ENCODE results near the gene MARK2. TPM values are rescaled to one million over a fixed set of nuclear protein-coding genes. Genes with fewer than 3 reads are reported as not detected.
A peak's percentile ranks its signal among the peaks of the same experiment; 100 is the strongest.

The MARK2 gene
- total and polyA plus RNA-seq, 2 experiments from 2014 or later, result 8.9 to 15.8 TPM

GRCh38 chr11:63920126-63920938 is 81.4 kb downstream of the MARK2 start:
- no peaks in the 10 kb centered on the region for H3K27me3 ChIP-seq (replicated peaks; ENCODE audit: insufficient read depth)
- H3K79me2 ChIP-seq (ENCODE audit: insufficient read depth), result no peaks in the 10 kb centered on the region
- 28 to 42% methylated on average over 7 to 22 of the region's 22 CpGs for WGBS, 2 experiments (ENCODE audit: low coverage in 1 of 2, low lambda C conversion rate in 2 of 2, missing lambda C conversion rate in 2 of 2)
- H3F3A ChIP-seq (ENCODE audit: insufficient read depth), result 0 out of 2 replicates have a peak, but pooled peaks cover 17% of the 10 kb centered on the region
- H3K27ac ChIP-seq, result no peak overlapping the region
- in situ Hi-C loops (cut with MboI), result no loop called here
- H3K9me3 ChIP-seq (ENCODE audit: low read depth), result no peaks in the 10 kb centered on the region
- H2AFZ ChIP-seq, result peak overlapping the region; percentile 70
- peak; percentile 42 for DNase-seq
- no peaks in the 10 kb centered on the region for H3K9me2 ChIP-seq (ENCODE audit: insufficient read depth)
- TF ChIP-seq EZH2phosphoT487 (IDR thresholded peaks at IDR 0.05; ENCODE audit: insufficient read depth, low read depth) (no peak), EZH2 (IDR thresholded peaks at IDR 0.05; ENCODE audit: insufficient read depth, poor library complexity, severe bottlenecking) (no peak)
- peaks cover 13% of the 10 kb centered on the region; the same call in 1 of the 2 replicates for H3K4me1 ChIP-seq (ENCODE audit: insufficient read depth)
- peak overlapping the region; percentile 55 for H3K4me2 ChIP-seq (ENCODE audit: unreplicated experiment)
- H3K36me3 ChIP-seq (ENCODE audit: low read depth), result no peaks in the 10 kb centered on the region
- peak overlapping the region; percentile 64 for H3K9ac ChIP-seq
- no peaks in the 10 kb centered on the region for H4K20me1 ChIP-seq (ENCODE audit: insufficient read depth)
- H3K4me3 ChIP-seq, result 0 out of 2 replicates have a peak overlapping the region, but pooled peaks have one; percentile 9

- no peak for TF ChIP-seq EZH2 (IDR thresholded peaks at IDR 0.05; ENCODE audit: insufficient read depth, poor library complexity, severe bottlenecking)
- 63% methylated on average over 14 of the region's 14 CpGs for WGBS, 2 experiments (ENCODE audit: low coverage in 1 of 2, low lambda C conversion rate in 2 of 2, missing lambda C conversion rate in 2 of 2)
- no peaks in the 10 kb centered on the region for H3K9me3 ChIP-seq (ENCODE audit: low read depth)
Observed at GRCh38 chr11:63920939-63921417, 82.1 kb downstream of the MARK2 start.

GRCh38 chr11:63922673-63923192 is 83.8 kb downstream of the MARK2 start:
- no peaks in the 10 kb centered on the region for H3K9me2 ChIP-seq (ENCODE audit: insufficient read depth)
- in situ Hi-C loops (cut with MboI), result no loop called here
- H3K4me1 ChIP-seq (ENCODE audit: insufficient read depth), result peaks cover 13% of the 10 kb centered on the region; the same call in 1 of the 2 replicates
- no peak overlapping the region for H2AFZ ChIP-seq
- no peaks in the 10 kb centered on the region for H3K27me3 ChIP-seq (replicated peaks; ENCODE audit: insufficient read depth)
- H3K4me2 ChIP-seq (ENCODE audit: unreplicated experiment), result no peak overlapping the region
- H3K27ac ChIP-seq, result no peak overlapping the region
- 0 out of 2 replicates have a peak, but pooled peaks cover 17% of the 10 kb centered on the region for H3F3A ChIP-seq (ENCODE audit: insufficient read depth)
- H3K4me3 ChIP-seq, result no peak overlapping the region
- no peaks in the 10 kb centered on the region for H3K36me3 ChIP-seq (ENCODE audit: low read depth)
- TF ChIP-seq EZH2phosphoT487 (IDR thresholded peaks at IDR 0.05; ENCODE audit: insufficient read depth, low read depth) (no peak), EZH2 (IDR thresholded peaks at IDR 0.05; ENCODE audit: insufficient read depth, poor library complexity, severe bottlenecking) (no peak)
- no peak overlapping the region for H3K9ac ChIP-seq
- H3K9me3 ChIP-seq (ENCODE audit: low read depth), result no peaks in the 10 kb centered on the region
- no peaks in the 10 kb centered on the region for H3K79me2 ChIP-seq (ENCODE audit: insufficient read depth)
- 60 to 74% methylated on average over 2 of the region's 2 CpGs for WGBS, 2 experiments (ENCODE audit: low coverage in 1 of 2, low lambda C conversion rate in 2 of 2, missing lambda C conversion rate in 2 of 2)
- H4K20me1 ChIP-seq (ENCODE audit: insufficient read depth), result no peaks in the 10 kb centered on the region
- no peak for DNase-seq

More at GRCh38 chr11:63920939-63921417, 82.1 kb downstream of the MARK2 start:
- in situ Hi-C loops (cut with MboI), result no loop called here
- Histone ChIP-seq H4K20me1 (ENCODE audit: insufficient read depth) (no peaks in the 10 kb centered on the region), H2AFZ (no peak overlapping the region), H3K36me3 (ENCODE audit: low read depth) (no peaks in the 10 kb centered on the region), H3K9ac (no peak overlapping the region), H3K27ac (no peak overlapping the region), H3K9me2 (ENCODE audit: insufficient read depth) (no peaks in the 10 kb centered on the region), H3K4me2 (ENCODE audit: unreplicated experiment) (no peak overlapping the region), H3K27me3 (replicated peaks; ENCODE audit: insufficient read depth) (no peaks in the 10 kb centered on the region), H3K4me3 (no peak overlapping the region), H3K79me2 (ENCODE audit: insufficient read depth) (no peaks in the 10 kb centered on the region), H3K4me1 (ENCODE audit: insufficient read depth) (peaks cover 13% of the 10 kb centered on the region; the same call in 1 of the 2 replicates), H3F3A (ENCODE audit: insufficient read depth) (0 out of 2 replicates have a peak, but pooled peaks cover 17% of the 10 kb centered on the region)
- DNase-seq, result no peak

GRCh38 chr11:63923319-63923718 is 84.4 kb downstream of the MARK2 start:
- TF ChIP-seq EZH2phosphoT487 (IDR thresholded peaks at IDR 0.05; ENCODE audit: insufficient read depth, low read depth), result no peak
- TF ChIP-seq EZH2 (IDR thresholded peaks at IDR 0.05; ENCODE audit: insufficient read depth, poor library complexity, severe bottlenecking), result no peak
- WGBS, 2 experiments (ENCODE audit: low coverage in 1 of 2, low lambda C conversion rate in 2 of 2, missing lambda C conversion rate in 2 of 2), result 35 to 38% methylated on average over 4 of the region's 4 CpGs
- no peaks in the 10 kb centered on the region for H4K20me1 ChIP-seq (ENCODE audit: insufficient read depth)
- DNase-seq, result no peak
- H3K27ac ChIP-seq, result no peak overlapping the region
- no peak overlapping the region for H3K9ac ChIP-seq
- H3K4me2 ChIP-seq (ENCODE audit: unreplicated experiment), result no peak overlapping the region
- H2AFZ ChIP-seq, result no peak overlapping the region
- no peaks in the 10 kb centered on the region for H3K9me2 ChIP-seq (ENCODE audit: insufficient read depth)
- H3K9me3 ChIP-seq (ENCODE audit: low read depth), result no peaks in the 10 kb centered on the region
- H3K79me2 ChIP-seq (ENCODE audit: insufficient read depth), result no peaks in the 10 kb centered on the region
- no peaks in the 10 kb centered on the region for H3K36me3 ChIP-seq (ENCODE audit: low read depth)
- in situ Hi-C loops (cut with MboI), result no loop called here
- H3F3A ChIP-seq (ENCODE audit: insufficient read depth), result 0 out of 2 replicates have a peak, but pooled peaks cover 15% of the 10 kb centered on the region
- no peak overlapping the region for H3K4me3 ChIP-seq
- no peaks in the 10 kb centered on the region for H3K27me3 ChIP-seq (replicated peaks; ENCODE audit: insufficient read depth)
- H3K4me1 ChIP-seq (ENCODE audit: insufficient read depth), result peaks cover 9% of the 10 kb centered on the region; the same call in 1 of the 2 replicates
